Measurements from ENCODE around the gene NUP214. TPM values are rescaled to one million over a fixed set of nuclear protein-coding genes. Genes with fewer than 3 reads are reported as not detected.
A peak's percentile ranks its signal among the peaks of the same experiment; 100 is the strongest.

NUP214 gene
- total RNA-seq, 1 experiment from 2014 or later: 52.3 TPM

GRCh38 chr9:131237931-131238401 lies 112.6 kb downstream of the NUP214 start:
- H3K4me1 ChIP-seq: no peaks in the 10 kb centered on the region
- ChIA-PET CTCF (interaction anchor here (1.0 kb wide), 1 partner anchor 98 kb away, joined by 4 read pairs; no protein-coding TSS in a partner anchor), POLR2A (no interaction called here)
- Mint-ChIP-seq H3K4me3 (ENCODE audit: unreplicated experiment) (no peak overlapping the region), H3K36me3 (ENCODE audit: insufficient read depth, unreplicated experiment) (peaks cover 11% of the 10 kb centered on the region), H3K4me1 (ENCODE audit: low read depth, unreplicated experiment) (no peaks in the 10 kb centered on the region), H3K9me3 (ENCODE audit: unreplicated experiment) (no peaks in the 10 kb centered on the region), H3K27me3 (ENCODE audit: insufficient read depth, unreplicated experiment) (no peaks in the 10 kb centered on the region), H3K27ac (ENCODE audit: unreplicated experiment) (peak overlapping the region; percentile 20)
- TF ChIP-seq CTCF (IDR thresholded peaks at IDR 0.05; ENCODE audit: insufficient read depth in 1 of 2, low read depth in 1 of 2, low read length in 1 of 2, severe bottlenecking in 1 of 2, unreplicated experiment in 1 of 2): no peak
- H3K27me3 ChIP-seq (replicated peaks; ENCODE audit: control insufficient read depth, insufficient read depth, low read length): no peaks in the 10 kb centered on the region
- intact Hi-C loops (cut with micrococcal nuclease; ENCODE audit: unreplicated experiment): loop anchor here (10.0 kb wide), 1 partner anchor 97 kb away; no protein-coding TSS in a partner anchor
- peaks cover 2% of the 10 kb centered on the region; the same call in 1 of the 2 replicates for H3K9me3 ChIP-seq
- DNase-seq: no peak
- no peaks in the 10 kb centered on the region for H3K36me3 ChIP-seq (ENCODE audit: control insufficient read depth, insufficient read depth, low read length)
- no peak overlapping the region for H3K4me3 ChIP-seq (ENCODE audit: low read depth, low read length)
- BruUV-seq (replicated peaks): no TSS peak

- Histone ChIP-seq H3K9me3 (peaks cover 5% of the 10 kb centered on the region; the same call in 1 of the 2 replicates), H3K4me1 (no peaks in the 10 kb centered on the region), H3K36me3 (ENCODE audit: control insufficient read depth, insufficient read depth, low read length) (no peaks in the 10 kb centered on the region), H3K27me3 (replicated peaks; ENCODE audit: control insufficient read depth, insufficient read depth, low read length) (no peaks in the 10 kb centered on the region), H3K4me3 (ENCODE audit: low read depth, low read length) (no peak overlapping the region)
- no peaks in the 10 kb centered on the region for H3K27me3 Mint-ChIP-seq (ENCODE audit: insufficient read depth, unreplicated experiment)
- no peak for TF ChIP-seq CTCF (IDR thresholded peaks at IDR 0.05; ENCODE audit: insufficient read depth in 1 of 2, low read depth in 1 of 2, low read length in 1 of 2, severe bottlenecking in 1 of 2, unreplicated experiment in 1 of 2)
- no peak overlapping the region for H3K4me3 Mint-ChIP-seq (ENCODE audit: unreplicated experiment)
- peaks cover 11% of the 10 kb centered on the region for H3K36me3 Mint-ChIP-seq (ENCODE audit: insufficient read depth, unreplicated experiment)
- intact Hi-C loops (cut with micrococcal nuclease; ENCODE audit: unreplicated experiment): loop anchor here (10.0 kb wide), 1 partner anchor 96 kb away; no protein-coding TSS in a partner anchor
- DNase-seq: no peak
- ChIA-PET POLR2A (no interaction called here), CTCF (interaction anchor here (1.0 kb wide), 1 partner anchor 98 kb away, joined by 4 read pairs; no protein-coding TSS in a partner anchor)
- BruUV-seq (replicated peaks): no TSS peak
- H3K27ac Mint-ChIP-seq (ENCODE audit: unreplicated experiment): peak overlapping the region; percentile 20
- no peaks in the 10 kb centered on the region for H3K4me1 Mint-ChIP-seq (ENCODE audit: low read depth, unreplicated experiment)
- no peaks in the 10 kb centered on the region for H3K9me3 Mint-ChIP-seq (ENCODE audit: unreplicated experiment)
Observed at GRCh38 chr9:131238402-131239021, 113.1 kb downstream of the NUP214 start.

GRCh38 chr9:131239161-131239975 lies 114.0 kb downstream of the NUP214 start:
- no peak for DNase-seq
- peaks cover 11% of the 10 kb centered on the region for H3K36me3 Mint-ChIP-seq (ENCODE audit: insufficient read depth, unreplicated experiment)
- H3K4me3 ChIP-seq (ENCODE audit: low read depth, low read length): no peak overlapping the region
- H3K27me3 Mint-ChIP-seq (ENCODE audit: insufficient read depth, unreplicated experiment): no peaks in the 10 kb centered on the region
- no peak for TF ChIP-seq CTCF (IDR thresholded peaks at IDR 0.05; ENCODE audit: insufficient read depth in 1 of 2, low read depth in 1 of 2, low read length in 1 of 2, severe bottlenecking in 1 of 2, unreplicated experiment in 1 of 2)
- intact Hi-C loops (cut with micrococcal nuclease; ENCODE audit: unreplicated experiment): loop anchor here (10.0 kb wide), 1 partner anchor 95 kb away; no protein-coding TSS in a partner anchor
- peaks cover 5% of the 10 kb centered on the region; the same call in 1 of the 2 replicates for H3K9me3 ChIP-seq
- ChIA-PET POLR2A (no interaction called here), CTCF (no interaction called here)
- H3K4me3 Mint-ChIP-seq (ENCODE audit: unreplicated experiment): no peak overlapping the region
- H3K27me3 ChIP-seq (replicated peaks; ENCODE audit: control insufficient read depth, insufficient read depth, low read length): no peaks in the 10 kb centered on the region
- H3K4me1 ChIP-seq: no peaks in the 10 kb centered on the region
- no peaks in the 10 kb centered on the region for H3K9me3 Mint-ChIP-seq (ENCODE audit: unreplicated experiment)
- H3K4me1 Mint-ChIP-seq (ENCODE audit: low read depth, unreplicated experiment): no peaks in the 10 kb centered on the region
- no peaks in the 10 kb centered on the region for H3K36me3 ChIP-seq (ENCODE audit: control insufficient read depth, insufficient read depth, low read length)
- no TSS peak for BruUV-seq (replicated peaks)
- H3K27ac Mint-ChIP-seq (ENCODE audit: unreplicated experiment): no peak overlapping the region
